Measurements from ENCODE around the gene PHLDB1.
"Not testable (repeated sequence)": the region's sequence is repeated elsewhere in the genome, so short reads cannot be mapped to it uniquely, and the experiment has no call there.

PHLDB1 gene

GRCh38 chr11:118606157-118606843, 1.1 kb upstream of the PHLDB1 start:
- no peak for DNase-seq (ENCODE audit: low read depth in 2 of 2)

GRCh38 chr11:118606844-118607228, 579 bp upstream of the PHLDB1 start:
- no peak for DNase-seq (ENCODE audit: low read depth in 2 of 2)

DNA sequence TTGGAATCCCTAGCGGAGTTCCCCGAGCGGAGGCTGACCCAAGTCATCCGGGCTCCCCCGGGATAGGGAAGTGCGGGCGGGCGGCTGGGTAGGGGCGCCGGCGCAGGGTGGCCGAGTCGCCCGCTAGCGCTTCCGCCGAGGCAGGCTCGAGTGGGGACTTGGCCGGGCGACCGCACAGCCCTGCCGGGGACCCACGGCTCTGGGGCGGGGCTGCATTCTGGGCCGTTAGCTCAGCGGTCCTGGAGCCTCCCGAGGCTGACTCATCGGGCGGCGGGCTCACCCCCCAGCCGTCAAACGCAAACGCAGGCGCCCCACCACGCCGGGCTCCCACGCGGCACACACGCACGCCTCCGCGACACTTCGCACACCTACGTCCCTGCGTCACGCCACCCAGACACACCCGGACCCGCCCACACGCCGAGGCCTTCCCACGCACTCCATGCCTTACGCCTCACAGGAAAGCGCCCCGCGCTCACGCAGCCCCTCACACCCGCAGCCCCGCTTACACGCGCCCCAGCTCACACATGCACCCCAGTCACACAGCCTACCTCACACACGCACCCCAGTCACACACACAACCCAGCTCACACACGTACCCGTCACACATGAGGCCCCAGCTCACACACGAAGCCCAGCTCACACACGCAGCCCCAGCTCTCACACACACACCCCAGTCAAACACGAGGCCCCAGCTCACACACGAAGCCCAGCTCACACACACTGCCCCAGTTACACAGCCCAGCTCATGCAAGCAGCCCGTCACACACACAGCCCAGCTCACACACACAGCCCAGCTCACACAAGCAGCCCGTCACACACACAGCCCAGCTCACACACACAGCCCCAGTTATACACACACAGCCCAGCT, 1.2 kb downstream of the PHLDB1 start:
- peak; percentile 45 to 63 for DNase-seq (ENCODE audit: low read depth in 2 of 2)

DNA sequence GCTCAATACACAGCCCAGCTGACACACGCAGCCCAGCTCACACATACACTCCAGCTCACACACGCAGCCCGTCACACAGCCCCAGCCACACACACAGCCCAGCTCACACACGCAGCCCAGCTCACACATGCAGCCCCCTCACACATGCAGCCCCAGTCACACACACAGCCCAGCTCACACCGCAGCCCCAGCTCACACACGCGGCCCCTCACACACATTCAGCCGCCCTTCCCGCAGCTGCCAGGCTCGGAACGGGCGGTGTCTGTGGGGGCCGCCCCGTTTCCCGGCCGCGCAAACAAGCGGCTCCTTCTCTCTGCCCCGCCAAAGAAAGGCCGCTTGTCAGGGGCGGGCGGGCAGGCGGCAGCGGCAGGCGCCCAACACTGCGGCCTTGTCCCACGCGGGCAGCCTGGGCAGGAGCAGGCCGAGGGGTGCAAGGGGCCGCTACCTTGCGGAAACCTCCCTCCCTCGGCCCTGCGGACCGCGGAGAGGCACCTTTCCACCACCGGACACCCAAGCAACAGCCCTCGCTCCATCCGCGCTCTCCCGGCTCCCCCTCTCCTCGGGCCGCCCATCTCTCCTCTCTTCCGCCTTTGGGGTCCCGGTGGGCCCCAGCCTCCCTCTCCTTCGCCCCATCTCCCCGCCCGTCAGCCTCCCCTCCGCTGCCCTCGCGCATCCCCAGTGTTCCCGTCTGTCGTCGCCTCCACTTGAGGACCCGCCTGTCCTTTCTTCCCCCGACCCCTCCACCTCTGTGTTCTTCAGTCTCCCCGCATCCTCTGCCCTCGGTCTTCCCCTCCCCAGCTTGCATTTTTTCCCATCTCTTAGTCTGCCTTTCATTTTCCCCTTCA, 2.2 kb downstream of the PHLDB1 start:
- DNase-seq (ENCODE audit: low read depth in 2 of 2): no peak

- DNase-seq (ENCODE audit: low read depth in 2 of 2): no peak
Measured at GRCh38 chr11:118610225-118610772, 2.9 kb downstream of the PHLDB1 start.

DNA sequence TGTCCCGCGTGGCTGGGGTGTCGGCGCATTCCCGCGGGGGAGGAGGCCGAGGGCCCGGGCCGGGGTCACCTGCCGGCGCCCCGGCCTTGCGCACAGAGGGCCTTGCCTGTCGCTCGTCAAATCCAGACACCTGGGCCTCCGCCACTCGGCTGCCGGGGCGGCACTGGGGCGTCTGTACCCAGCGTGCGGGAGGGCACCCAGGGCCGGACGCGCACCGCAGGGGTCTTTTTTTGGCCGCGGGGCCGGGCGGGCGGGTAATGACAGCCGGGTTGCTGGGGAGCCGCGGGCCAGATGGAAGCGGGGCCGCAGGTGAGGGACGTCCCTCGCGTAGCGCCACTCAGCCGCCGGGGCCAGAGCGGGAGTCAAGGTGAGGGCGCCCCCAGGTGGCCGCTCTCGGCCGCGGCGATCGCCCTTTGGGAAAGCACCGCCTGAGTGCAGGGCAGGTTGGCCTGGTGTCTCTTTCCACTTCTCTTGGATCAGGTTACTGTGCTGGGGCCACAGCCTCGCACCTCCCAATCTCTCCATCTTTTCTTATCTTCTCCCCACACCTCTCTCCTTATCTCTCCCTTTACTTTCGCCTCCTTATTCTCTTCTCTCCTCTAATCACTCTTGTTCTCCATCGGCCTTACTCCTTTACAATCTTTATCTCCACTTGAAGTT, 3.5 kb downstream of the PHLDB1 start:
- peak; percentile 75 to 76 for DNase-seq (ENCODE audit: low read depth in 2 of 2)

DNA sequence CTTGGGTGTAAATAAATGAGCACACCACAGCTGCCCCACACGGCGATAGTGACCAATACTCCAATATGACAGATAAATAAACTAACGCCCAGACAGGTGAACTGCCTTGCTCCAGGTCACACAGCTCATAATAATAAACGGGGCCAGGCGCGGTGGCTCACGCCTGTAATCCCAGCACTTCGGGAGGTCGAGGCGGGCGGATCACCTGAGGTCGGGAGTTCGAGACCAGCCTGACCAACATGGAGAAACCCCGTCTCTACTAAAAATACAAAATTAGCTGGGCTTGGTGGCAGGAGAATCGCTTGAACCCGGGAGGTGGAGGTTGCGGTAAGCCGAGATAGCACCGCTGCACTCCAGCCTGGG, 4.0 kb downstream of the PHLDB1 start:
- not testable (repeated sequence) for DNase-seq (ENCODE audit: low read depth in 2 of 2)

DNA sequence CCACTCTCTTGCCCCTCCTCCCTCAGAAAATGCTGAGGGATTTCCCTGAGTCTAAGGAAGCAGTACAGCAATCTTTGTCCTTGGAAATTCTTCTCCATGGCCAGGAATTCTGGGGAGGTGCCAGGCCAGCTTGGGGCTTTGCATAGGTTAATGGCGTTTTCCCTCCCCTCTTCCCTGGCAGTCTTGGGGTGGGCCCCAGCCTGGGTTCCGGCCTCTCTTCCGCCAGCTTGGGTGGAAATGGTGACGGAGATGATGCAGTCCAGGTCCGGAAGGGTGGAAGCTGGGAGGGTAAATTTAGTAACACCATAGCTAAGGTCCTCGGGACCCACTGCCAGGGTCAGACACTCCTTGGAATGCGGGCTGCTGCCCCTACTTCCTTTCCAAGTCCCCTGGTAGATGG, 5.0 kb downstream of the PHLDB1 start:
- no peak for DNase-seq (ENCODE audit: low read depth in 2 of 2)

- DNase-seq (ENCODE audit: low read depth in 2 of 2): no peak
Measured at GRCh38 chr11:118614511-118614910, 7.1 kb downstream of the PHLDB1 start.

- no peak for DNase-seq (ENCODE audit: low read depth in 2 of 2)
Measured at GRCh38 chr11:118615282-118615975, 8.0 kb downstream of the PHLDB1 start.

DNA sequence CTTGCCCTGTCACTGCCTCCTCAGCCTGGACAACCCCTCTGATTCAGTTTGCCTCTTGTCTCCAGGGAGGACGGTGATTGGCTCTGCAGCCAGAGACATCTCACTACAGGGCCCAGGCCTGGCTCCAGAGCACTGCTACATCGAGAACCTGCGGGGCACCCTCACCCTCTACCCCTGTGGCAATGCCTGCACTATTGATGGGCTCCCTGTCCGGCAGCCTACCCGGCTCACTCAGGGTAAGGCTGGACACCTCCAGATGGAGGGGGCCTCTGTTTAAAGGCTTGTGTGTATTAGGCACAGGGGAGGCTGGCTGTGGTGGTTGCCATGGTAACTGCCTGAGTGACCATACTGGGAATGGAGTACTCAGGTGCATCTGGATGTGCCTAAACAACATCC, 8.6 kb downstream of the PHLDB1 start:
- DNase-seq (ENCODE audit: low read depth in 2 of 2): no peak

DNA sequence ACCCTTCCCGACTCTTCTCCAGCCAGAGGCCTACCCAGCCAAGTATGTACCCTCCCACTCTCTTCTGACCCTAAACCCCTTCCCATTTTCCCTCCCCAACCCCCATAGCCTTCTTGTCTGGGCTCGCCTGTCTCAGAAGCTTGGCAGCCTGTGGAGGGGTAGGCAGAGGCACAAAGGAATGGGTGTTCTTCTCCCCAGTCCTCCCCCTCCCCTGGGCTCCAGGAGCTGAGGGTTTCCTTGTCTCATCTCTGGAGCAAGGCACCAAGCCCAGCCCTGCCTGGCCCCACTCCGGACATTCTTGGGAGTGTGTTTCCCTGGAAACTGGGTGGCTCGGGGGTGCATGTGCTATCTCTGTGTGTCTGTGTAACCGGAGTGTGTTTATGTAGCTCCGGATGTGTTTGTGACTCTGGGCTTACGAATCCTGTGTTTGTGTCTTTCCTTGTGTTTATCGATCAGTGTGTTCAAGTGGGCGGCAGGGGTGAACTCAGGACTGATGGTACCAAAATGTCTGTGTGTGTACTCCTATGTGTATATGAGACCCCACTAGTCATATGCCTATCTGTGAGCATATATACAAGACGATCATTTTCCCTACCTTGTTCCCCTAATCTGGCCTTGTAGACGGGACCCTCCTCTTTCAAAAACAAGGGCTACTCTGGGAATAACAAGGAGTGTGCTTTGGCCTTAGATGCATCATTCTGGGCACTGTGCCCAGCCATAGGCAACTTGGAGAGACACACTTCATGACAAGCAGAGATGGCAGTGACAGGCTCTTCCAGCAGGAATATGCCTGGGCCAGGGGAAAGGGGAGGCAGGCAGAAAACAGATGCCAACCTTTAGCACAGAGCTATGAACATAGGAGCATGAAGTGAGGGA, 10.9 kb downstream of the PHLDB1 start:
- no peak for DNase-seq (ENCODE audit: low read depth in 2 of 2)

GRCh38 chr11:118618991-118619375, 11.6 kb downstream of the PHLDB1 start:
- DNase-seq (ENCODE audit: low read depth in 2 of 2): no peak

GRCh38 chr11:118619444-118620197, 12.2 kb downstream of the PHLDB1 start:
- DNase-seq (ENCODE audit: low read depth in 2 of 2): no peak

DNA sequence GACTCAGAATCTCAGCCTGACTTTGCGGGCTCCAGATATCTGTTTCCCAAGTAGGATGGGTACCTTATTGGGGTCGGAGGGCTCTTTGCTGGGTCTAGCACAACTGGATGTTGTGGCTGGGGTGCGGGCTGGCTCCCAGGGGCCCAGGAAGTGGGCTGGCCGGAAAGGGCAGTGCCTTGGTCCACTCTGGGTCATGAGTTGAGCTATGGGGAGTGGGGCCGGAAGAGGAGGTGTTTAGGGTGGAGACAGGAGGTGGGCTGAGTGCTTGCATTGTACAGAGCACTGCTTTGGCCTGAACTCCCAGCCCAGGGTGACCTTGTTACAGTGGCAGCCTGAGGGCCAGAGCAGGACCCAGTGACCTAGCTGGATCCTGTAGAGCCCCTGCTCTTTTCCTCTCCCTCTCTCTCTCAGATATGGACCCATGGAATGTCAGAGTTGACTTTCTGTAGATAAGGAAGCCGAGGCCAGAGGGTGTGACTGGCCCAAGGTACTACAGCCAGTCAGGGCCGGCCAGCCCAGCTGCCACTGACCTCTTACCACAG, 13.2 kb downstream of the PHLDB1 start:
- DNase-seq (ENCODE audit: low read depth in 2 of 2): no peak

GRCh38 chr11:118621071-118621783, 13.8 kb downstream of the PHLDB1 start:
- peak in 1 of 2 donors; percentile 17 for DNase-seq (ENCODE audit: low read depth in 2 of 2)

DNA sequence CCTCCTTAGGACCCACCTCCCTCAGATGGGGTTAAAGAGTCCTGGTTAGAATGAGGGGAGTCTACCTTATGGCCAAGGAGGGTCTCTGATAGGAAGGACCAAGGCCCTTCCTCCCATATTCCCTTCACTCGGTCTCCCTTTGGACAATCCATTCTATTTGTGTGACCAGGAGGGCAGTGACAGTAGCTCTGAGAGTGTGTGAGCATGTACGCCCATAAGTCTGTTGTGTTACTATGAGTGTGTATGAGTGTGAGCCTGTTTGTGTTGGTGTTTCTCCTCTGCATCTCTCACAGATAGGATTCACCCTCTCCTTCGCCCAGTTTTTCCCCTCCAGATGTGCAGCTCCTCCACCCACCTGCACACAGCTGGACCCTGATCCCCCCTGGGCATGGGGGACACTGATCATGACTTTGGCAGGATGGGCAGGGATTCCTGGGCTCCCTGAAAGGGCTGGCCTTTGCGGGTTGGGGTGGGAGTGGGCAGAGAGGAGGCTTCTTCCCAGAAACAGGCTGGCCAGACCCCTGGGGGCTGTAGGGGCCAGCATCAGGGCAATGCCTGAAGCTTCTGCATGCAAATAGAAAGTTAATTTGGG, 14.5 kb downstream of the PHLDB1 start:
- DNase-seq (ENCODE audit: low read depth in 2 of 2): no peak
